ENCODE data around the gene ACIN1. TPM values are rescaled to one million over a fixed set of nuclear protein-coding genes. Genes with fewer than 3 reads are reported as not detected.

The ACIN1 gene
- polyA plus RNA-seq, 1 donor (not counting 4 experiments of a cell fraction or from before 2014, with no cell fraction given): 104 TPM

DNA sequence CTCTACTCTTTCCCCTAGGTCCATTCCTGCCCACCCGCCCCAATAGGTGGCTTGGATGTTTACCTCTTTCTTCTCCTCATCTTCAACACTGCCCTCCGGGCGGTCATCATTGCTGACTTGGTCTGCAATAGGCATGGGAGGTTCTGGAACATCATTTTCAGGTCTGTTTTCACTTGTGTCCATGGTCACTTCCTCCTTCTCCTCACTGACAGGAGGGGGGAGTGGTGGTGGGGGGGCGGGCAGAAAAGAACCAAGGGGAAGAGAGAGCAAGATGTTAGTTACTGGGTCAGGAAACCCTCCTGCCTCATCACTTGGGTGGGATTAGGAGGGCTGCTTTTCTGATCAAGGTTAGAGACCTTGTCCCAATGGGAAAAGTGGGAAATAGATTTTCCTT lies 25.5 kb downstream of the ACIN1 start:
- peaks cover 53% of the 10 kb centered on the region for H3K79me2 ChIP-seq (ENCODE audit: control insufficient read depth, insufficient read depth, low read length)
- H3K9me3 ChIP-seq (ENCODE audit: control insufficient read depth, low read depth, low read length): no peaks in the 10 kb centered on the region
- no peak overlapping the region for H2AFZ ChIP-seq (ENCODE audit: control insufficient read depth, low read length)
- dilution Hi-C loops (cut with MboI; ENCODE audit: extremely low pct_ligation_motif_present, low sequenced_read_pairs): no loop called here
- H3K27ac ChIP-seq (ENCODE audit: control insufficient read depth, insufficient read depth, low read length): no peak overlapping the region
- no peak overlapping the region for H3K4me3 ChIP-seq (ENCODE audit: control insufficient read depth in 2 of 3, extremely low read depth in 1 of 3, insufficient read depth in 2 of 3, low read depth in 1 of 3, low read length in 3 of 3)
- TF ChIP-seq EZH2 (IDR thresholded peaks at IDR 0.05; ENCODE audit: low read length): no peak
- TF ChIP-seq, protein P1, sequence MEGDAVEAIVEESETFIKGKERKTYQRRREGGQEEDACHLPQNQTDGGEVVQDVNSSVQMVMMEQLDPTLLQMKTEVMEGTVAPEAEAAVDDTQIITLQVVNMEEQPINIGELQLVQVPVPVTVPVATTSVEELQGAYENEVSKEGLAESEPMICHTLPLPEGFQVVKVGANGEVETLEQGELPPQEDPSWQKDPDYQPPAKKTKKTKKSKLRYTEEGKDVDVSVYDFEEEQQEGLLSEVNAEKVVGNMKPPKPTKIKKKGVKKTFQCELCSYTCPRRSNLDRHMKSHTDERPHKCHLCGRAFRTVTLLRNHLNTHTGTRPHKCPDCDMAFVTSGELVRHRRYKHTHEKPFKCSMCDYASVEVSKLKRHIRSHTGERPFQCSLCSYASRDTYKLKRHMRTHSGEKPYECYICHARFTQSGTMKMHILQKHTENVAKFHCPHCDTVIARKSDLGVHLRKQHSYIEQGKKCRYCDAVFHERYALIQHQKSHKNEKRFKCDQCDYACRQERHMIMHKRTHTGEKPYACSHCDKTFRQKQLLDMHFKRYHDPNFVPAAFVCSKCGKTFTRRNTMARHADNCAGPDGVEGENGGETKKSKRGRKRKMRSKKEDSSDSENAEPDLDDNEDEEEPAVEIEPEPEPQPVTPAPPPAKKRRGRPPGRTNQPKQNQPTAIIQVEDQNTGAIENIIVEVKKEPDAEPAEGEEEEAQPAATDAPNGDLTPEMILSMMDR (optimal IDR thresholded peaks at IDR 0.05 in 1 of 3, IDR thresholded peaks at IDR 0.05 in 1 of 3, conservative IDR thresholded peaks at IDR 0.05 in 1 of 3; ENCODE audit: extremely low read depth in 1 of 3, insufficient read depth in 2 of 3, low read length in 3 of 3): no peak
- H3K9ac ChIP-seq (ENCODE audit: control insufficient read depth, extremely low read depth, insufficient read depth, low read length): no peak overlapping the region
- peaks cover 38 to 53% of the 10 kb centered on the region in 2 experiments for H3K36me3 ChIP-seq (ENCODE audit: control insufficient read depth in 2 of 2, extremely low read depth in 1 of 2, insufficient read depth in 2 of 2, low read length in 2 of 2)
- H3K9me1 ChIP-seq (ENCODE audit: control insufficient read depth, extremely low read depth, insufficient read depth, low read length): peaks cover 4% of the 10 kb centered on the region
- peaks cover 23% of the 10 kb centered on the region for H3K4me1 ChIP-seq (ENCODE audit: control insufficient read depth, extremely low read depth, insufficient read depth, low read length)
- H3K4me2 ChIP-seq (ENCODE audit: control insufficient read depth, extremely low read depth, insufficient read depth, low read depth, low read length): no peak overlapping the region
- H3K27me3 ChIP-seq (ENCODE audit: control insufficient read depth, extremely low read depth, insufficient read depth, low read length): no peaks in the 10 kb centered on the region
- H4K20me1 ChIP-seq (ENCODE audit: control insufficient read depth, extremely low read depth, insufficient read depth, low read length): peaks cover 19% of the 10 kb centered on the region
- DNase-seq (ENCODE audit: low read depth, low spot score): no peak
- no peak for FAIRE-seq

DNA sequence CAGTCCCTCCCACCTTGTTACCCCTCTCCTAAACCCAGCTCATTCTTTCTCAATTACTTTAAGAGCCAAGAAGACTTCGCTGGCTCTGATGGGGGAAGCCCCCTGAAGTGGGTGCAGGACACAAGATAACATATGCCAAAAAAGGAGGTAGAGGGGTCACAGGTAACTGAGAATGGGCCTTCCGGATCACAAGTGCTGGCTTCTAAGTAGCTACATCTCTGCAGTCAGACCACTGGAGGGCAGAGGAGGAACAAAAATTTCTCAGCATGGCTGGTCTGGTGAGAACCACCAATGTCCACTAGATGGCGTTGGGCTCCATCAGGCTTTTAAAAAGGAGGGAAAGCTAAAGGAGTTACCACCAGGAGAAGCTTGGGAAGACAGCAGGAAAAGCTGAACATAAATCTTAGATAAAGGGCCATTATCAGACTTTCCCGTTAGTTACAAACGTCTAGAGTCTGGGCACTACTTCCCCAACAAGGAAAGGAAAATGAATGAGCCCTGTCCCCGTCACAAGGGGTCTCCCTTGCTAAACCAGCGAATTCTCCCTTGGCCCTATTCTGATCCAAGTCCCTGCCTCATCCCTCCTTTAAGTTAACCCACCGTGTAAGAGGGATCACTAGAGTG lies 26.0 kb downstream of the ACIN1 start:
- dilution Hi-C loops (cut with MboI; ENCODE audit: extremely low pct_ligation_motif_present, low sequenced_read_pairs): no loop called here
- Histone ChIP-seq H3K79me2 (ENCODE audit: control insufficient read depth, insufficient read depth, low read length) (peaks cover 53% of the 10 kb centered on the region), H3K27me3 (ENCODE audit: control insufficient read depth, extremely low read depth, insufficient read depth, low read length) (no peaks in the 10 kb centered on the region), H3K27ac (ENCODE audit: control insufficient read depth, insufficient read depth, low read length) (no peak overlapping the region), H3K4me2 (ENCODE audit: control insufficient read depth, extremely low read depth, insufficient read depth, low read depth, low read length) (peak overlapping the region; percentile 47), H3K36me3 (ENCODE audit: control insufficient read depth in 2 of 2, extremely low read depth in 1 of 2, insufficient read depth in 2 of 2, low read length in 2 of 2) (peaks cover 42 to 55% of the 10 kb centered on the region in 2 experiments), H4K20me1 (ENCODE audit: control insufficient read depth, extremely low read depth, insufficient read depth, low read length) (peaks cover 19% of the 10 kb centered on the region), H3K9me1 (ENCODE audit: control insufficient read depth, extremely low read depth, insufficient read depth, low read length) (peaks cover 4% of the 10 kb centered on the region), H3K9me3 (ENCODE audit: control insufficient read depth, low read depth, low read length) (no peaks in the 10 kb centered on the region), H2AFZ (ENCODE audit: control insufficient read depth, low read length) (no peak overlapping the region), H3K4me3 (ENCODE audit: control insufficient read depth in 2 of 3, extremely low read depth in 1 of 3, insufficient read depth in 2 of 3, low read depth in 1 of 3, low read length in 3 of 3) (no peak overlapping the region), H3K4me1 (ENCODE audit: control insufficient read depth, extremely low read depth, insufficient read depth, low read length) (peaks cover 23% of the 10 kb centered on the region), H3K9ac (ENCODE audit: control insufficient read depth, extremely low read depth, insufficient read depth, low read length) (no peak overlapping the region)
- TF ChIP-seq, protein P1 (optimal IDR thresholded peaks at IDR 0.05 in 1 of 3, IDR thresholded peaks at IDR 0.05 in 1 of 3, conservative IDR thresholded peaks at IDR 0.05 in 1 of 3; ENCODE audit: extremely low read depth in 1 of 3, insufficient read depth in 2 of 3, low read length in 3 of 3): peak; percentile 91 to 100 (median 97)
- TF ChIP-seq EZH2 (IDR thresholded peaks at IDR 0.05; ENCODE audit: low read length): no peak
- DNase-seq (ENCODE audit: low read depth, low spot score) (peak; percentile 58), FAIRE-seq (peak; percentile 49)

All from keratinocyte (primary cell).